ENCODE results near the gene ARL8A. TPM values are rescaled to one million over a fixed set of nuclear protein-coding genes. Genes with fewer than 3 reads are reported as not detected.

ARL8A gene
- polyA plus RNA-seq, 3 donors = 12.4 to 123 (median 14.8) TPM

DNA sequence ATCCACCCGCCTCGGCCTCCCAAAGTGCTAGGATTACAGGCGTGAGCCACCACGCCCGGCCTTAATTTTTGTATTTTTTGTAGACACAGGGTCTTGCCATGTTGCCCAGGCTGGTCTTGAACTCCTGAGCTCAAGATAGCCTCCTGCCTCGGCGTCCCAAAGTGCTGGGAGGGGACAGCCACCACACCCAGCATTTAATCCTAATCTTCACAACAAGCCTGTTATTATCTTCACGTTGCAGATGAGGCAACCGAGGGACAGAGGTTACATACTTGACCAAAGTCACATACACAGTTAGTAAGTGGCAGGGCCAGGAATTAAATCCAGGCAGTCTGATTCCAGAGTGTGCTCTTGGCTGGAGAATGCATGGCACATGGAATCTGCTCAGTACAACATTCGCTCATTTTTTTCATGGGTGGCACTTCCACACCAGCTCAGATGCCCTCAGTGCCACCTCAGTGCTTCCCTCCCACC, 26.6 kb downstream of the ARL8A start:
- intact Hi-C loops (cut with micrococcal nuclease) = no loop called here
- no peak overlapping the region for H3K4me3 Mint-ChIP-seq
- H3K9me3 ChIP-seq (replicated peaks in 1 of 2; ENCODE audit: control insufficient read depth in 1 of 2, insufficient read depth in 1 of 2, low read length in 2 of 2) = no peaks in the 10 kb centered on the region
- H3K4me2 ChIP-seq (replicated peaks; ENCODE audit: extremely low read depth, low read length, poor library complexity, severe bottlenecking) = no peak overlapping the region
- TF ChIP-seq, protein P1, sequence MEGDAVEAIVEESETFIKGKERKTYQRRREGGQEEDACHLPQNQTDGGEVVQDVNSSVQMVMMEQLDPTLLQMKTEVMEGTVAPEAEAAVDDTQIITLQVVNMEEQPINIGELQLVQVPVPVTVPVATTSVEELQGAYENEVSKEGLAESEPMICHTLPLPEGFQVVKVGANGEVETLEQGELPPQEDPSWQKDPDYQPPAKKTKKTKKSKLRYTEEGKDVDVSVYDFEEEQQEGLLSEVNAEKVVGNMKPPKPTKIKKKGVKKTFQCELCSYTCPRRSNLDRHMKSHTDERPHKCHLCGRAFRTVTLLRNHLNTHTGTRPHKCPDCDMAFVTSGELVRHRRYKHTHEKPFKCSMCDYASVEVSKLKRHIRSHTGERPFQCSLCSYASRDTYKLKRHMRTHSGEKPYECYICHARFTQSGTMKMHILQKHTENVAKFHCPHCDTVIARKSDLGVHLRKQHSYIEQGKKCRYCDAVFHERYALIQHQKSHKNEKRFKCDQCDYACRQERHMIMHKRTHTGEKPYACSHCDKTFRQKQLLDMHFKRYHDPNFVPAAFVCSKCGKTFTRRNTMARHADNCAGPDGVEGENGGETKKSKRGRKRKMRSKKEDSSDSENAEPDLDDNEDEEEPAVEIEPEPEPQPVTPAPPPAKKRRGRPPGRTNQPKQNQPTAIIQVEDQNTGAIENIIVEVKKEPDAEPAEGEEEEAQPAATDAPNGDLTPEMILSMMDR (IDR thresholded peaks at IDR 0.05) = no peak
- no peaks in the 10 kb centered on the region for H4K20me1 ChIP-seq (ENCODE audit: insufficient read depth, low read length)
- no peaks in the 10 kb centered on the region for H3K79me2 ChIP-seq (ENCODE audit: insufficient read depth, low read length)
- H3K27ac Mint-ChIP-seq = peak overlapping the region in 1 of 7 donors; percentile 57
- no peak for DNase-seq
- H3K36me3 Mint-ChIP-seq = no peaks in the 10 kb centered on the region
- H3K4me1 ChIP-seq (ENCODE audit: control insufficient read depth in 1 of 2, insufficient read depth in 2 of 2, low read length in 2 of 2) = no peaks in the 10 kb centered on the region
- H3K27me3 ChIP-seq (ENCODE audit: control insufficient read depth in 2 of 2, insufficient read depth in 2 of 2, low read length in 2 of 2) = no peaks in the 10 kb centered on the region
- no peaks in the 10 kb centered on the region for H3K9me3 Mint-ChIP-seq
- H3K27me3 Mint-ChIP-seq (ENCODE audit: low read depth in 3 of 3) = peaks cover 4 to 7% (median 5%) of the 10 kb centered on the region in 3 donors
- WGBS (ENCODE audit: insufficient coverage) = 88% methylated on average over 8 of the region's 10 CpGs
- no peak overlapping the region for H3K4me3 ChIP-seq (replicated peaks in 1 of 3; ENCODE audit: low read depth in 2 of 3, low read length in 3 of 3)
- no peaks in the 10 kb centered on the region for H3K36me3 ChIP-seq (replicated peaks in 1 of 2; ENCODE audit: control insufficient read depth in 1 of 2, insufficient read depth in 2 of 2, low read length in 2 of 2)
- no peaks in the 10 kb centered on the region for H3K4me1 Mint-ChIP-seq
- no peak overlapping the region for H3K9ac ChIP-seq (ENCODE audit: insufficient read depth, low read length, poor library complexity, severe bottlenecking)
- no peak overlapping the region for H2AFZ ChIP-seq (ENCODE audit: insufficient read depth, low read depth, low read length, poor library complexity, severe bottlenecking)
- no peak overlapping the region for H3K27ac ChIP-seq (ENCODE audit: low read depth in 1 of 2, low read length in 2 of 2)

DNA sequence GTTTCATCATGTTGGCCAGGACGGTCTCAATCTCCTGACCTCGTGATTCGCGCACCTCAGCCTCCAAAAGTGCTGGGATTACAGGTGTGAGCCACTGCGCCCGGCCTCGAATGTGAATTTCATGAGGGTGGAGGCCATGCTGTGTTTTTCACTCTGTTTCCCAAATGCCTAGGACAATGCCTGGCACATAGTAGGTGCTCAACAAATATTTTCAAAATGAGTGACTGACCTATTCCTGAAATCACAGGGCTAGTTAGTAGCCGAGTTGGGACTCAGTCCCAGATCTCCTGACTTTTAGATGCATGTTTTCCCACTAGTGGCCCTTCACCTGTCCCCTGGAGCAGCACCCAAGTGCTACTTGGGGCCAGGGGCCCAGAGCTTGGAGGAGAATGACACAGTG, 28.2 kb downstream of the ARL8A start:
- intact Hi-C loops (cut with micrococcal nuclease) = no loop called here
- no peaks in the 10 kb centered on the region for H3K36me3 ChIP-seq (replicated peaks in 1 of 2; ENCODE audit: control insufficient read depth in 1 of 2, insufficient read depth in 2 of 2, low read length in 2 of 2)
- H4K20me1 ChIP-seq (ENCODE audit: insufficient read depth, low read length) = no peaks in the 10 kb centered on the region
- H3K4me3 Mint-ChIP-seq = no peak overlapping the region
- H3K27ac Mint-ChIP-seq = peak overlapping the region in 1 of 7 donors; percentile 13
- no peak overlapping the region for H3K9ac ChIP-seq (ENCODE audit: insufficient read depth, low read length, poor library complexity, severe bottlenecking)
- H3K36me3 Mint-ChIP-seq = no peaks in the 10 kb centered on the region
- no peaks in the 10 kb centered on the region for H3K9me3 ChIP-seq (replicated peaks in 1 of 2; ENCODE audit: control insufficient read depth in 1 of 2, insufficient read depth in 1 of 2, low read length in 2 of 2)
- H3K79me2 ChIP-seq (ENCODE audit: insufficient read depth, low read length) = no peaks in the 10 kb centered on the region
- H3K4me2 ChIP-seq (replicated peaks; ENCODE audit: extremely low read depth, low read length, poor library complexity, severe bottlenecking) = no peak overlapping the region
- H3K4me1 Mint-ChIP-seq = no peaks in the 10 kb centered on the region
- TF ChIP-seq, protein P1 (IDR thresholded peaks at IDR 0.05) = no peak
- 95% methylated on average over 8 of the region's 8 CpGs for WGBS (ENCODE audit: insufficient coverage)
- DNase-seq = no peak
- no peaks in the 10 kb centered on the region for H3K27me3 ChIP-seq (ENCODE audit: control insufficient read depth in 2 of 2, insufficient read depth in 2 of 2, low read length in 2 of 2)
- peaks cover 4 to 8% (median 7%) of the 10 kb centered on the region in 3 donors for H3K27me3 Mint-ChIP-seq (ENCODE audit: low read depth in 3 of 3)
- H3K9me3 Mint-ChIP-seq = no peaks in the 10 kb centered on the region
- H3K4me3 ChIP-seq (replicated peaks in 1 of 3; ENCODE audit: low read depth in 2 of 3, low read length in 3 of 3) = no peak overlapping the region
- no peak overlapping the region for H2AFZ ChIP-seq (ENCODE audit: insufficient read depth, low read depth, low read length, poor library complexity, severe bottlenecking)
- no peaks in the 10 kb centered on the region for H3K4me1 ChIP-seq (ENCODE audit: control insufficient read depth in 1 of 2, insufficient read depth in 2 of 2, low read length in 2 of 2)
- no peak overlapping the region for H3K27ac ChIP-seq (ENCODE audit: low read depth in 1 of 2, low read length in 2 of 2)

All from CD14-positive monocyte (primary cell).